ENCODE data around the gene HSPA4L.

Gene HSPA4L

DNA sequence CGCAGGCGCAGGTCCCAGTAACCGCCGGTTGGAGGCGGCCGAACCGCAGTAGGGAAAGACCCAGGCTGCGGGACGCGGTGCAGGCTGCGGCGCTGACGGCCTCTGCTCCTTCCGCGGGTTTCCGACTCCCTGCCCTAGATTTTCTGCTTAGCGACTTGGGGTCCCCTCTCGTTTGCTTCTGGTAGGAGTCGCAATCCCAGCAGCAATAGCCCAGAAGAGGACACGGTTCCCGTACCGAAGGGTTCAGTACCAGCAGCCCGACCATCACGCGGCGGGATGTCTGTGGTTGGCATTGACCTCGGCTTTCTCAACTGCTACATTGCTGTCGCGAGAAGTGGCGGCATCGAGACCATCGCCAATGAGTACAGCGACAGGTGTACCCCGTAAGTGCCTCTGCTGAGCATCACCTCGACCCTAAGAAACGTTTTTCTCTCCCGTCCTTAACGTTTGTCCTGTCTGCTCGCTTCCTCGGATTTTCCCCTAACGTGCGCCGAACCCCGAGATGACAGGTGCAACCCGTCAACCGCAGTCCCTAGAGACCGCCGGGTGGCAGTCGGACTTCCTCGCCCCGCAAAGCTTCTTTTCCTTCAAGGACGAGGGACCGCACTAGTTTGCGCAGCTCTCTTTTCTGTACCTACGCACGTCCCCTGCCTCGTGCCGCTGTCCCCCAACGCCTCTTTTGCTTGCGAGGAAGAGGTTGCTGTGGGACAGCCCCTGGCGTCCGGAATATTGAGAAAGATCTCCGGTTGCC is at the start of gene HSPA4L:
Gene HSPA4L, plus strand, starts transcription at position 48 of the 751 bp plus-strand sequence. Its CDS starts 229 bp downstream, at position 277.
- peak; percentile 50 for DNase-seq

DNA sequence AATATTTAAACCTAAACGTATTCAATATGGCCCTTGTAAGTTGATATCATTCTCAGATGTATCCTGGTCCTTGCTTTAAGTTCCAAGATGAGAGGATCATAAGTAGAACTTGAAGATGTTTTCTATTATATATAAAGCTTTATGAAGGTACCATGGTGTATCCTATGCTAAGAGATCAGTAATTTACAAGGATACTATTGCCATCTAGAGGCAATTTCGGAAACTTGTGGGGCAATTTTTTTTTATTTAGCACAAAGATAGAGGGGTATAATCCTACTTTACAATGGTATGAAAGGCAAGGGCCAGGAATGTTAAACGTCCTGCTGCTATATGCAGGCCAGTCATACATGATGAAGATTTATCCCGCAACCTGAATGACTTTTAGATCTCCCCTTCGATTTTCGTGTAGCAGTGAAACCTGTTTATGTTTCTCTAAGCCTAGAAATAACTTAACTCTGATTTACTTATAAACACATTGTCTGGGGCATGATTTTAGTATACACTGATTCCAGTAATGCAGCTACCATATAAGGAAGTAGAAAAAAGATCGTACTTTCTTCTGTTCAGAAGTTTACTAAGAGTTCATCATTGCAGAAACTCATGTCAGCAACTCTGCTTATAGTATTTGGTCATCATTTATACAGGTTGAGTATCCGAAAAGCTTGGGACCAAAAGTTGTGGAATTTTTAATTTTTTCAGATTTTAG is 49.3 kb upstream of the HSPA4L start:
- peak; percentile 16 for DNase-seq

DNA sequence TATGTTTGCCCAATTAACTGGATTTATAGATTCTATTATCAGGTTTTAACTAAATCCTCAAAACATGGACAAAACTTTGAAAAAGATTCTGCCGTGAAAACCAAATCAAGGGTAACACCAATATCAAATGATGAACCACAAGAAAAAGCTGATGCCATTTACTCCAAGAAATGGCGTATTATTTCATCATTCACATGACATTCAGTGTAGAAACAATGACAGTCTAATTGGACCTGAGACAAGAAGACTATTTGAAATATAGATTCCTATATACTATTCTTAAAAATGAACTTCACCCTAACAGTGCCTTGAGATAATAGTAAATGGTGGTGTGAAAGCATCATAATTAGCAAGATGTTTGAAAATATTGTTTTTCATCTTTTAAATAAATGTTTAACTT is 47.1 kb upstream of the HSPA4L start:
- DNase-seq: no peak

DNA sequence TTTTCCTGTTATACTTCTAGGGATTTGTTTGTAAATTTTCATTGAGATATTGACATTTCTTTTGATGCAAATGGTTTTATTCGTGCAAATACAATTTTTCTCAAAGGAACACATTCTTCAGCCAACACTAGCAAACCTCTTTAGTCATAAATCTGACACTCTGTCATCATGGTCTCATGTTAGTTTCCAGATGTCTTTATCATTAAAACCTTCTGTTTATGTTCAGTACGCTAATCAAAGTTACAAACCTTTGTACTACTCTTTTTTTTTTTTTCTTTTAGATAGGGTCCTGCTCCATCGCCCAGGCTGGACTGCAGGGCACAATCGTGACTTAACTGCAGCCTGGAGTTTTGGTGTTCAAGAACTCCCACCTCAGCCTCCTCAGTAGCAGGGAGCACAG is 44.8 kb upstream of the HSPA4L start:
- no peak for DNase-seq

DNA sequence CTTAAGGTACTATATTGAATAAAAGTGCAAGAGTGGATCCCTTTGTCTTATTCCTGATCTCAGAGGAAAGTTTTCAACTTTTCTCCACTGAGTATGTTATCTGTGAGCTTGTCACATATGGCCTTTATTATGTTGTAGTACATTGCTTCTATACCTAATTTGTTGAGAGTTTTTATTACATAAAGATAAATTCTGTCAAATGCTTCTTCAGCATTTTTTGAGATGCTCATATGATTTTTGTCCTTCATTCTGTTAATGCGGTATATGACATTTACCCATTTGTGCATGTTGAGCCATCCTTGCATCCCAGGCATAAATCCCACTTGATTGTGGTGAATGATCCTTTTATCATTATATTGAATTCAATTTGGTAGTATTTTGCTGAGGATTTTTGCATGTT is 40.9 kb upstream of the HSPA4L start:
- DNase-seq: no peak

DNA sequence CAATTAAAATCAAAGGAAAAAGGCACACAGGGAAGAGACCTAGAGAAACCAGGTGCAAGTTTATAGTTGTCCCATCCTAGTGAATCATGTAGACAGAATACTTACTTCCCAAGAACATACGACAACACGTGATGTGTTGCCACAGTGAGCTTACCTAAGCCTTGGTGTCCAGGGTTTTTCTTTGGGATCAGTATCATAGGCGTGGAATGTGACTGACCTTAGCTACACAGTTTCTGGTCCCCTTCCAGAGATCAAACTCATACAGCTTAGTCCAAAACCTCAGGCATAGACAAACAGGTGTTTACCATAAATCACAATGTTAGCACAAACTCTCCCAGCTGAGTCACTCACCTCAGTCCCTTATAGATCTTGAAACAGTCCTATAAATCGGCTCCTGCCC is 34.2 kb upstream of the HSPA4L start:
- no peak for DNase-seq

DNA sequence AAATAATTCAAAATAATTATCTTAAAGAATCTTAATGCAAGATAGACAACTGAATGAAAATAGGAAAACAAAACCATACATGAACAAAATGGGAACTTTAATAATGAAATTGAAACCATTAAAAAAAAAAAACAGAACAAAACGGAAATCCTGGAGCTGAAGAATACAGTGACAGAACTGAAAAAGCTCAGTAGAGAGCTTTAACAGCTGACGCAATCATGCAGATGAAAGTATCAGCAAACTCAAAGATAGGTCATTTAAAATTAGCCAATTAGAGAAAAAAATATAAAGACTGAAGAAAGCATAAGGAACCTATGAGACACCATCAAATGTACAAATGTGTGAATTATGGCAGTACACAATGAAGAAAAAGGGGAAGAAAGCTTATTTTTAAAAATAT is 33.2 kb upstream of the HSPA4L start:
- DNase-seq: no peak

DNA sequence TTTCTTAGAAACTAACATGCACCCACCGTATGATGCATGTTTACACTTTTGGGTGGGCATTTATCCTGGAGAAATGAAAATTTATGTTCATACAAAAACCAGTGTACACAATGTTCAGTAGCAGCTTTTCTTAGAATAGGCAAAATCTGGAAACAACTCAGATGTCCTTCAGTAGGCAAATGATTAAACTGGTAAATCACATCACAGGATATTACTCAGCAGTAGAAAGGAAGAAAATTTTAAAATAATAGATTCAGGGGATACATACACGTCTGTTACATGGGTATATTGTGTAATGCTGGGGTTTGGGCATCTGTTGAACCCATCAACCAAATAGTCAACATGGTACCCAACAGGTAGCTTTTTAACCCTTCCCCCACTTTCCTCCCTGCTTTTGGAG is 25.2 kb upstream of the HSPA4L start:
- DNase-seq: no peak

DNA sequence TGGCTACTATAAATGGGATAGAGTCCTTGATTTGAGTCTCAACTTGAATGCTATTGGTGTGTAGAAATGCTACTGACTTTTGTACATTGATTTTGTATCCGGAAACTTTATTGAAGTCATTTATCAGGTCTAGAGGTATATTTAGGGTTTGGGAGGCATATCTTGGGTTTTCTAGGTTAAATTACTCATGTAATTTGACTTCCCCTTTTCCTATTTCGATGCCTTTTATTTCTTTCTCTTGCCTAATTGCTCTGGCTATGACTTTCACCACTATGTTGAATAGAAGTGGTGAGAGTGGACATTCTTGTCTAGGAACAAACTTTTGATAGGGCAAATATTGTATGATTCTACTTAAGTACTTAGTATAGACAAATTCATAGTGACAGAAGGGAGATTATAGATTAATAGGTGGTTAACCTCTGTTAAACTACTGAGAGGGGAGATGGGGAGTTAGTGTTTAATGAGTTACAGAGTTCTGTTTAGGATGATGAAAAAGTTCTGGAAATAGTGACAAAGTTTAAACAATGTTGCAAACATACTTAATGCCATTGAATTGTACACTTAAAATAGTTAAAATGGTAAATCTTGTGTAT is 22.8 kb upstream of the HSPA4L start:
- DNase-seq: no peak

DNA sequence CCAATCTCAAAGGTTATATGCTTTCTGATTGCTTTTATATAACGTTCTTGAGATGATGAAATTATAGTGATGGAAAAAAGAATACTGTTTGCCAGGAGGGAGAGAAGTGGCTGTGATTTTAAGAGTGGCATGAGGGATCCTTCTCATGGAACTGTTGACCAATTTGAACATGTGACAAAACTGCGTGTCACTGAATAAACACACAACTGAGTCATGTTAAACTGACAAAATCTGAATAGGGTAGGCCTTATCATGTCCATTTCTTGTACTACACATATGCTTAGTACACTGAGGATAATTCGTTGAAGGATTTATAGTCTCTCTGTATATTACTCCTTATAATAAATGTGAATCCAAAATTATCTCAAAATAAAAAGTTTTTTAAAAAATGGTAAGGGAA is 22.2 kb upstream of the HSPA4L start:
- DNase-seq: no peak

DNA sequence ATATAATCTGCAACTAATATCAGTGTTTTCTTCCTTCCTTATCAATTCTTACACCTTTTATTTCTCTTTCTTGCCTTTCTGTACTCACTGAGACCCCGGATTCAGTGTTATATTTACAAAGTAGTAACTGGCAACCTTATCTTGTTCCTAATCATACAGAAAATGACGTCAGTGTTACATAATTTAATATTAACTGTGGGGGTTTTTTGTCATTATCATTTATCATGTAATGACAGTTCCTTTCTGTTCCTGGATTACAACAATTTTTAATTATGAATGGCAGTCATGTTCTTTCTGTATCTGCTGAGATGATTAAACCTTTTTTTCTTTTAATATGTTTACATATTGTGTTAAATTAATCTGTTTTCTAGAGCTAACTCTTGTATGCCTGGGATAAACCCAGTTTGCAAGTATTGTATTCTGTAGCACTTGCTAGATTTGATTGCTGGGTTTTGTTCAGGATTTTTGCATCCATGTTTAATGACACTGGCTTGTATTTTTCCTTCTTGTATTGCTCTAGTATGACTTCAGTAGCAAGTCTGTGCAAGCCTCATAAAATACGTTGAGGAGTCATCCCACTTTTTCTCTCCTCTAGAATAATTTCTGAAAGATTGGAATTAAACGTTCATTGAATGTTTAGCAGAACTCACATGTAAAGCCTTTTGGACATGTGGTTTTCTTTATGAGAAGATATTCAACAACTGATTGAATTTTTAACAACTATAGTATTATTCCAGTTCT is 10.4 kb upstream of the HSPA4L start:
- DNase-seq: no peak

DNA sequence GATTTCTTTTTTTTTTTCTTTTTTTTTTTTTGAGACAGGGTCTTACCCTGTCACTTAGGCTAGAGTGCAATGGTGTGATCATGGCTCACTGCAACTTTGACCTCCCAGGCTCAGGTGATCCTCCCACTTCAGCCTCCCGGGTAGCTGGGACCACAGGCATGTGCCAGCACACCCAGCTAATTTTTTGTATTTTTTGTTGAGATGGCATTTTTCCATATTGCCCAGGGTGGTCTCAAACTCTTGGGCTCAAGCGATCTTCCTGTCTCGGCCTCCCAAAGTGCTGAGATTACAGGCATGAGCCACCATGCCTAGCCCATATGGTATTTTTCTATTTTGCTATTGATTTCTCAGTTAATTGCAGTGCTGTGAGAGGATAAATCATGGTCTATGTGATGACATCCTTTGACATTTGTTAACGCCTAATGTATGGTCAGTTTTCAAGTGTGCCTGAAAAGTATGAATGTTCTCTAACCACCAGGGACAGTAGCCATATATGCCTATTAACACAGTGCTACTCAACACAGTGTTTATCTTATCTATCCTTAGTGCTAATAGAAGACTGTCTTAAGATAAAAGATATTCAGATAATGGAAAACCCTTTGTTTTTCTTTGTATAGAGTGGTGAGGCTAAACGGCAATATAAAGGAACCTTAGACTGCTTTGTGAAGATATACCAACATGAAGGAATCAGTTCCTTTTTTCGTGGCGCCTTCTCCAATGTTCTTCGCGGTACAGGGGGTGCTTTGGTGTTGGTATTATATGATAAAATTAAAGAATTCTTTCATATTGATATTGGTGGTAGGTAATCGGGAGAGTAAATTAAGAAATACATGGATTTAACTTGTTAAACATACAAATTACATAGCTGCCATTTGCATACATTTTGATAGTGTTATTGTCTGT is 9.1 kb upstream of the HSPA4L start:
- DNase-seq: no peak

DNA sequence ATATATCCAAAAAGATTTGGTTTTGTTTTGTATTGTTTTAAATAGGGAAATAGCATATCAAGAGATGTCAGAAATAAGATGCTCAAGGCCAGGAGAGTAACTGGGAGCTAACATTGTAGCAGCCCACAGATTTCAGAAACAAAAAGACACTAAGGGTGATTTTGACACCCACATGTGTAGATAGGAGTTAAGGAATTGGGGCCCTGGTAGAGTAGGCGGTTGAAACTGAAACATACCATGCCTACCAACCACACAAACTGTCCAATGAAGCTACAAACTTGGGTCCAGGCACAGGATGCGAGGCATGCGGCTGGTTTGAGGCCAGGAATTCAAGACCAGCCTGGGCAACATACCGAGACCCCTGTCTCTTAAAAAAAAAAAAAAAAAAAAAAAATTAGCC is 6.3 kb upstream of the HSPA4L start:
- DNase-seq: no peak

DNA sequence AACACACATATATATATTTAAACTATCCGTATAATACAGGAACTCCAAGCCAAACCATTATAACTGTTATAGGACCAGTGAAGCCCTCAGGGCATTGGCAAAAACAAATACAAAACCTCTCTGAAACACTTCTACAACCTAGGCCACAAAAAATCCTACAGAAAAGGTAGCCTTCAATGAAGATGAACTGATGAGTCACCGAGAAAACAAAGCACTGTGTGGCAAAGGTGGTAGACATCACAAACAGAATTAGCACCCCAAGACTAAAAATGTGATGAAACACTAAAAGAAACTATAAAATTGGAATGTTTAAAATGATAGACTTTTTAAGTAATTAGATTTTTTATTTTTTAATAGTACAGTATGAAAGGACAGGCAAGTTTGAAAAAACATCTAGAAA is 5.5 kb upstream of the HSPA4L start:
- peak; percentile 21 for DNase-seq

DNA sequence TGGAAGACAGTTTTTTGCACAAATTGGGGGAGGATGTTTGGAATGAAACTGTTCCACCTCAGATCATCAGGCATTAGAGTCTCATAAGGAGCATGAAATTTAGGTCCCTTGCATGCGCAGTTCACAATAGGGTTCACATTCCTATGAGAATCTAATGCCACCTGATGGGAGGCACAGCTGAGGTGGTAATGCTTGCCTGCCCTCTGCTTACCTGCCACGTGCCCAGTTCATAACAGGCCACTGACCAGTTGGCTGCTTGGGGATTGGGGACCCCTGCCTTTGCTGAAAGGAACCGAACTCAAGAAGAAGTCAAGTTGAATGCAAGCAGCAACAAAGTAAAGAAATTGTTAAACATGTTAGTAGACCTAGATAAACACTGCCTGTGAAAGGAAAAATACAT is 4.6 kb upstream of the HSPA4L start:
- DNase-seq: no peak

DNA sequence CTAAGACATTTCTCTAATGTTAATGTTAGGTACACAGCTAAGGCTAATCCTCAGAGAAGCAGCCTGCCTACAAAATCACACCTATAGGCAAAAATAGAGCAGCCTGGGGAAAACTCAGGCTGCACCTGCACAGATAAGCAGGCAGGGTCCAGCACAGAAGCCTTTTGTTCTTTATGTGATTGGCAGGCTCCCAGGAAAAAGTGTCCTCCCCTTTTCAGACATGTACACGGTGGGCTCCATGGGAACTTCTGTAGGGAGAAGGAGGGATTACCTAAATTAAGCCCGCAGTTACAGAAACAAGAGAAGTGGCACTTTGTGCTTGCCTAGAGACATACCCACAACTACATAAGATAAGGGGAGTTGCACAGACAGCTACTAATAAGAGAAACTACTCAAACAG is 4.0 kb upstream of the HSPA4L start:
- peak; percentile 34 for DNase-seq

DNA sequence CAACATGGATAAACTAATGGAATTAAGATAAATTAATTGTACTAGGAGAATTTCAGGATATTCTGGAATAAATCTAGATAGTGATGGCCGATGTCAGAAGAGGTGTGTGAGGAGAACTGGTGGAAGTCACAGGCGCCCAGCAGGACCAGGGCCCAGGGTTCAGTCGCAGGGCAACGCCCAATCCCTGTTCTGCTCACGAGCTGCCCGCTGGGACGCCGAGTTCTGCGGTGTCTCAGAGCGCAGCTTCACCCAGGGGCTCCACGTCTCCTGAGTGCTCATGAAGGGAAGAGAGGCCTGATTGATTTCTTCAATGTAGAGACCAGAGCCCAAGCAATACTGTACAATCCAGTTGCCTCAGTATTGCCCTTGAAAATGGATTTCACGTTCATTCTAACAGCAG is 1.5 kb upstream of the HSPA4L start:
- DNase-seq: no peak

DNA sequence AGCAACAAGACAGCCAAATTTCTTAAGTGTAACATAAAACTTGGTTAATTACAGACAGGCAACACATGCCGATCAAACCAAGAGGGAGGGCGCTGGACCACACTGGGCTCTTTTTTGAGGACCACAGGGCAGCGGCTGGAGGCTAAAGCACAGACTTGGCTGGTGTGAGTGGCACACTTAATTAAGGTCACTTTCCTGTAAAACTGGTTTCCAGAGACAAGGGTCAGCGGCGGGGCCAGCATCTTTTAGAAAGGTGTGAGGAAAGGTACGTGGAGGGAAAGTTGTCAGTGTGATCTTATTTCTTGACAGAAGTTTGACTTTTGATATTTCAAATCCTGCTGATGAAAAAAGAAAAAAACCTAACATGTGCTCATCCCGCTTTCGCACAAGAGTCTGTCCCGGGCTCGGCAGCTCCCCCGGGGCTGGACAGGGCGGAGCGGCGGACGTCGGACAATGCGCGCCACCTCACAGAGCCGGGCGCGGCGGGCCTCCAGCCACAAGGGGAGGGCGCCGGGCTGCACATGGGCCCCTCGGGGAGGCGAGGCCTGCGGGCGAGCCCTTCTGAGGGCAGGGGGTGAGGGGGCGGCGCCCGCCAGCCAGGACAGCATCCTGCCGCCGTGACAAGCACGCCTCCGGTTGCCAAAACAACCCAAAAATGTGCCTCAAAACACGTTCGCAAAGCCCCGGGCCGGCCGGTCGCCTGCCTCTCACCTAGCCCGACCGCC is 660 bp upstream of the HSPA4L start:
- DNase-seq: peak; percentile 54

DNA sequence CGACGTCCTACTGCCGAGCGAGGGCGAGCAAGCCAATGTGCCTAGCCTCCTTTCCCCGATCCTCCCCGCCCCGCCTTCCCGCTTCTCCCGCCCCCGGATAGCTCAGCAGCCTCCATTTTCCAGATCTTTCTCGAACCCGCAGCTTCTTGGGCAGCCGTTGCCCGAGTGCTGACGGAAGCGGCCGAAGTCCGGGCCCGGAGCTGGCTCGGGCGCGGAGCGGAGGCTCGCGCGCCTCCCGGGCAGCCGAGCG is 172 bp upstream of the HSPA4L start:
- peak; percentile 76 for DNase-seq

DNA sequence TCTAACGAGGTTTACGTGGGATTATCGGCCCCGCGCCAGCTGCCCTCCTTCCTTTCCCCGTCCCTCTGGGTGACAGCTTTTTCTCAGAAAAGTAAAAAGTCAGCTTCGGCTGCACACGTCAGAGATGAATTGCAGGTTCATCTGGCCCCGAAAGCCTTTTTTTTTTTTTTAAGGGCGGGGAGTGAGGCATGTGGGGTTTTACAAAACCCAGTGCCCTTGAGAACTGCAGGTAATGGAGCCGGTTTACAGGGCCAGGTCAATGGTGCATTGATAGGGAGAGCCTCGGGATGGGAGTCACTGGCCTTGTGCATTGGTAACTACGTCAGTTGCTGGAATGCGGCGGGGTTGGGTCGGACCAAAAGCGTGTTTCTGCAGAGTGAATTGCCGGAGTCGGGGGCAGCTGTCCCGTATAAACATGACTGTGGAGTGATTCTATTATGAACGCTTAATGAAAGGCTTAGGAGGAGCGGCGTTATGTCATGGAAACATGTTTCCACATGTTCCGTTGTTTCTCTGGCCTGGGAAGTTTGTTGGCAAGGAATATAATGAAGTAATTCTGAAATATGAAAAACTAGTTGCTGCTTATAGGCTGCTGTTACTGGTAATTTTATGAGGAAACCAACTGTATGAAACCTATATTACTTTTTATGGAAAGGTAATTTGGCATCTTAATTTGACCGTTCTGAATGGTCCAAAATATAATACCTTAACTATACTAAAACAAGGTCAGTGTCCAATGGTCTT is 1.1 kb downstream of the HSPA4L start:
- DNase-seq: peak; percentile 37

Data from NCI-H146 (cell line).